CD4-positive, CD25-positive, alpha-beta regulatory T cell (primary cell): ENCODE measurements around the gene NCOA4. TPM values are rescaled to one million over a fixed set of nuclear protein-coding genes. Genes with fewer than 3 reads are reported as not detected.

Experiments
- ATAC-seq, 2 donors: fragments of 150-1000 bp; cut with Tn5 transposase; one replicate each; pipeline ENCODE4 v1.10.0; 2021; ENCODE audit warnings: low read depth in 2 of 2, moderate number of reproducible peaks in 2 of 2, moderate library complexity in 1 of 2
- DNase-seq, 3 donors: peaks; one replicate each; pipeline versions ENCODE4 v3.0.0 to v3.0.0-alpha.2; 2012 to 2022; ENCODE audit warnings: mixed read lengths in 1 of 3
- H3K27ac ChIP-seq: one replicate; pipeline ENCODE4 v1.7.0; 2013; ENCODE audit warnings: mild to moderate bottlenecking, low read length; ENCODE audit not compliant: insufficient read depth, poor library complexity, severe bottlenecking
- H3K27me3 ChIP-seq: one replicate; pipeline ENCODE4 v1.7.0; 2013; ENCODE audit warnings: low read length; ENCODE audit not compliant: control insufficient read depth, insufficient read depth
- H3K36me3 ChIP-seq: one replicate; pipeline ENCODE4 v1.7.0; 2013; ENCODE audit warnings: mild to moderate bottlenecking, low read length, moderate library complexity; ENCODE audit not compliant: control insufficient read depth, insufficient read depth
- H3K4me1 ChIP-seq: 2 replicates; pipeline ENCODE4 v1.7.0; 2013; ENCODE audit warnings: mild to moderate bottlenecking, low read length; ENCODE audit not compliant: insufficient read depth, control insufficient read depth, poor library complexity, severe bottlenecking
- H3K4me3 ChIP-seq: one replicate; pipeline ENCODE4 v1.7.0; 2013; ENCODE audit warnings: low read depth, mild to moderate bottlenecking, low read length, moderate library complexity
- H3K9me3 ChIP-seq, 2 experiments: 1 replicate in 1 of 2; 2 replicates in 1 of 2; pipeline ENCODE4 v1.7.0; 2013; ENCODE audit warnings: low read length in 2 of 2, mild to moderate bottlenecking in 1 of 2, moderate library complexity in 1 of 2; ENCODE audit not compliant: control insufficient read depth in 2 of 2
- H3K27ac Mint-ChIP-seq, 3 donors: one replicate each; pipeline ENCODE4 v1.8.0; 2020 to 2022; ENCODE audit warnings: mild to moderate bottlenecking in 3 of 3, mixed read lengths in 3 of 3, moderate library complexity in 2 of 3
- H3K27me3 Mint-ChIP-seq: one replicate; pipeline ENCODE4 v1.8.0; 2022; ENCODE audit warnings: mild to moderate bottlenecking, mixed read lengths
- H3K36me3 Mint-ChIP-seq: one replicate; pipeline ENCODE4 v1.8.0; 2020; ENCODE audit warnings: mixed read lengths
- H3K4me1 Mint-ChIP-seq, 4 donors: one replicate each; pipeline ENCODE4 v1.8.0; 2020 to 2022; ENCODE audit warnings: mixed read lengths in 4 of 4, mild to moderate bottlenecking in 1 of 4
- H3K4me3 Mint-ChIP-seq, 4 donors: one replicate each; pipeline ENCODE4 v1.8.0; 2020 to 2022; ENCODE audit warnings: mild to moderate bottlenecking in 4 of 4, mixed read lengths in 4 of 4, moderate library complexity in 3 of 4
- H3K9me3 Mint-ChIP-seq, 7 donors: one replicate each; pipeline ENCODE4 v1.8.0; 2020 to 2022; ENCODE audit warnings: mixed read lengths in 7 of 7, mild to moderate bottlenecking in 3 of 7, moderate library complexity in 2 of 7
- polyA plus RNA-seq, 4 donors: library from polyadenylated mRNA; unstranded; fragments of 300-500 nt; fragmentation: Illumina TruSeq; gene quantifications; one replicate each; pipeline ENCODE4 v1.2.3, GENCODE V29; 2021
- total RNA-seq: library from RNA; stranded (reverse); gene quantifications from one replicate; pipeline ENCODE4 v1.2.3, GENCODE V29; 2022

Gene NCOA4
- total and polyA plus RNA-seq, 5 donors from 2014 or later, result 69.1 to 202 (median 172) TPM

- Mint-ChIP-seq H3K4me3 (no peak overlapping the region), H3K9me3 (no peaks in the 10 kb centered on the region), H3K27me3 (peaks cover 5% of the 10 kb centered on the region), H3K4me1 (peaks cover 27 to 49% (median 38%) of the 10 kb centered on the region in 4 donors), H3K27ac (peak overlapping the region in 2 of 3 donors; percentile 14 to 21), H3K36me3 (peaks cover 26% of the 10 kb centered on the region)
- no peak overlapping the region for H3K4me3 ChIP-seq
- H3K27ac ChIP-seq, result no peak overlapping the region
- ATAC-seq (no peak), DNase-seq (no peak)
- H3K27me3 ChIP-seq, result no peaks in the 10 kb centered on the region
- no peaks in the 10 kb centered on the region for H3K9me3 ChIP-seq
- H3K4me1 ChIP-seq, result peaks cover 25% of the 10 kb centered on the region
- peaks cover 54% of the 10 kb centered on the region for H3K36me3 ChIP-seq
Measured at GRCh38 chr10:46016190-46016589, 14.2 kb downstream of the NCOA4 start.

GRCh38 chr10:46014683-46015405, 15.6 kb downstream of the NCOA4 start:
- DNase-seq (no peak), ATAC-seq (no peak)
- Histone ChIP-seq H3K27me3 (no peaks in the 10 kb centered on the region), H3K4me1 (peaks cover 17% of the 10 kb centered on the region), H3K9me3 (no peaks in the 10 kb centered on the region), H3K36me3 (peaks cover 68% of the 10 kb centered on the region), H3K27ac (no peak overlapping the region), H3K4me3 (no peak overlapping the region)
- Mint-ChIP-seq H3K27ac (peak overlapping the region in 1 of 3 donors; percentile 52), H3K36me3 (peaks cover 34% of the 10 kb centered on the region), H3K27me3 (peaks cover 5% of the 10 kb centered on the region), H3K9me3 (no peaks in the 10 kb centered on the region), H3K4me1 (peaks cover 17 to 35% (median 28%) of the 10 kb centered on the region in 4 donors), H3K4me3 (no peak overlapping the region)

- Histone ChIP-seq H3K4me3 (no peak overlapping the region), H3K4me1 (peaks cover 12% of the 10 kb centered on the region), H3K36me3 (peaks cover 74% of the 10 kb centered on the region), H3K9me3 (no peaks in the 10 kb centered on the region), H3K27me3 (no peaks in the 10 kb centered on the region), H3K27ac (no peak overlapping the region)
- ATAC-seq, result no peak
- no peak for DNase-seq
- H3K27me3 Mint-ChIP-seq, result peaks cover 5% of the 10 kb centered on the region
- peaks cover 13 to 29% (median 22%) of the 10 kb centered on the region in 4 donors for H3K4me1 Mint-ChIP-seq
- H3K36me3 Mint-ChIP-seq, result peaks cover 34% of the 10 kb centered on the region
- H3K9me3 Mint-ChIP-seq, result no peaks in the 10 kb centered on the region
- H3K4me3 Mint-ChIP-seq, result no peak overlapping the region
- H3K27ac Mint-ChIP-seq, result no peak overlapping the region
Measured at GRCh38 chr10:46014206-46014605, 16.2 kb downstream of the NCOA4 start.

GRCh38 chr10:46012746-46013145, 17.7 kb downstream of the NCOA4 start:
- Histone ChIP-seq H3K27ac (no peak overlapping the region), H3K4me3 (no peak overlapping the region), H3K9me3 (no peaks in the 10 kb centered on the region), H3K4me1 (no peaks in the 10 kb centered on the region), H3K27me3 (no peaks in the 10 kb centered on the region), H3K36me3 (peaks cover 86% of the 10 kb centered on the region)
- H3K27me3 Mint-ChIP-seq, result peaks cover 5% of the 10 kb centered on the region
- ATAC-seq (no peak), DNase-seq (no peak)
- H3K9me3 Mint-ChIP-seq, result no peaks in the 10 kb centered on the region
- H3K36me3 Mint-ChIP-seq, result peaks cover 41% of the 10 kb centered on the region
- peaks cover 3 to 18% (median 10%) of the 10 kb centered on the region in 4 donors for H3K4me1 Mint-ChIP-seq
- H3K4me3 Mint-ChIP-seq, result no peak overlapping the region
- H3K27ac Mint-ChIP-seq, result no peak overlapping the region

GRCh38 chr10:46006219-46006618, 24.2 kb downstream of the NCOA4 start:
- no peak for ATAC-seq
- peak overlapping the region in 2 of 3 donors; percentile 48 to 59 for H3K27ac Mint-ChIP-seq
- H3K36me3 Mint-ChIP-seq, result peaks cover 39% of the 10 kb centered on the region

GRCh38 chr10:46005383-46005782, 25.0 kb downstream of the NCOA4 start:
- no peaks in the 10 kb centered on the region for H3K27me3 Mint-ChIP-seq
- ATAC-seq, result no peak
- Histone ChIP-seq H3K9me3 (no peaks in the 10 kb centered on the region), H3K27me3 (no peaks in the 10 kb centered on the region), H3K4me3 (no peak overlapping the region), H3K36me3 (peaks cover 96% of the 10 kb centered on the region), H3K27ac (no peak overlapping the region), H3K4me1 (no peaks in the 10 kb centered on the region)
- no peaks in the 10 kb centered on the region for H3K9me3 Mint-ChIP-seq
- no peak overlapping the region for H3K4me3 Mint-ChIP-seq
- H3K27ac Mint-ChIP-seq, result no peak overlapping the region
- peaks cover 0 to 4% (median under 1%) of the 10 kb centered on the region in 4 donors for H3K4me1 Mint-ChIP-seq
- H3K36me3 Mint-ChIP-seq, result peaks cover 37% of the 10 kb centered on the region
- DNase-seq, result no peak

More at GRCh38 chr10:46006219-46006618, 24.2 kb downstream of the NCOA4 start:
- Histone ChIP-seq H3K4me1 (no peaks in the 10 kb centered on the region), H3K9me3 (no peaks in the 10 kb centered on the region), H3K4me3 (no peak overlapping the region), H3K27me3 (no peaks in the 10 kb centered on the region), H3K36me3 (peaks cover 98% of the 10 kb centered on the region), H3K27ac (no peak overlapping the region)
- no peaks in the 10 kb centered on the region for H3K9me3 Mint-ChIP-seq
- no peaks in the 10 kb centered on the region for H3K27me3 Mint-ChIP-seq
- peaks cover 0 to 4% (median 1%) of the 10 kb centered on the region in 4 donors for H3K4me1 Mint-ChIP-seq
- no peak overlapping the region for H3K4me3 Mint-ChIP-seq
- DNase-seq, result no peak

GRCh38 chr10:46004963-46005362, 25.5 kb downstream of the NCOA4 start:
- peaks cover 40% of the 10 kb centered on the region for H3K36me3 Mint-ChIP-seq
- H3K4me3 Mint-ChIP-seq, result no peak overlapping the region

More at GRCh38 chr10:46004963-46005362, 25.5 kb downstream of the NCOA4 start:
- no peak overlapping the region for H3K27ac Mint-ChIP-seq
- no peak overlapping the region for H3K4me3 ChIP-seq
- no peak for ATAC-seq
- H3K27me3 ChIP-seq, result no peaks in the 10 kb centered on the region
- H3K36me3 ChIP-seq, result peaks cover 92% of the 10 kb centered on the region
- H3K4me1 ChIP-seq, result no peaks in the 10 kb centered on the region
- H3K4me1 Mint-ChIP-seq, result peaks cover 0 to 4% (median 0%) of the 10 kb centered on the region in 4 donors
- no peak for DNase-seq
- H3K27me3 Mint-ChIP-seq, result no peaks in the 10 kb centered on the region
- H3K9me3 Mint-ChIP-seq, result peaks cover 0 to 1% (median 0%) of the 10 kb centered on the region in 7 donors
- no peaks in the 10 kb centered on the region for H3K9me3 ChIP-seq
- H3K27ac ChIP-seq, result no peak overlapping the region
